HEK293 (cell line): Measurements from ENCODE around the gene WASHC4.

ENCODE experiments used
- CTCF ChIA-PET: fragments of 350-600 bp; formaldehyde crosslinking; extraction: SDS; loops from one replicate; lab custom pipeline; 2021; ENCODE audit warnings: antibody characterized with exemption; lab: Yijun Ruan, JAX
- POLR2A ChIA-PET: fragments of 300-600 bp; formaldehyde crosslinking; extraction: SDS; loops from one replicate; lab custom pipeline; 2020; ENCODE audit warnings: antibody characterized with exemption, inconsistent platforms; lab: Yijun Ruan, JAX
- H3K27ac ChIP-seq: fragments of 200-500 bp; sonication (Bioruptor generic); 2 replicates; pipeline ENCODE4 v1.5.1; 2014; ENCODE audit warnings: low read depth, low read length, control low read depth, inconsistent platforms; ENCODE audit errors: extremely low read depth
- H3K36me3 ChIP-seq, 2 experiments: fragments of 200-500 bp in 1 of 2; sonication (Bioruptor generic) in 1 of 2; 1 replicate in 1 of 2; 2 replicates in 1 of 2; pipeline ENCODE4 v1.5.1; 2014 to 2017; ENCODE audit warnings: inconsistent platforms in 2 of 2, low read length in 2 of 2; ENCODE audit not compliant: control insufficient read depth in 2 of 2, insufficient read depth in 1 of 2
- H3K4me1 ChIP-seq: fragments of 200-500 bp; sonication (Bioruptor generic); 2 replicates; pipeline ENCODE4 v1.5.1; 2014; ENCODE audit warnings: mild to moderate bottlenecking, low read length, inconsistent platforms; ENCODE audit not compliant: control insufficient read depth, insufficient read depth
- H3K4me3 ChIP-seq: 2 replicates; pipeline ENCODE4 v1.5.1; 2011; ENCODE audit warnings: low read depth, mild to moderate bottlenecking, control low read depth, low read length, moderate library complexity
- H3K9me3 ChIP-seq: fragments of 200-500 bp; sonication (Bioruptor generic); 2 replicates; pipeline ENCODE4 v1.5.1; 2014; ENCODE audit warnings: low read depth, low read length, inconsistent platforms; ENCODE audit not compliant: control insufficient read depth, insufficient read depth
- GLI2 ChIP-seq: fragments of 450-650 bp; formaldehyde crosslinking; IDR thresholded peaks from 2 replicates; pipeline ENCODE4; 2017; ENCODE audit warnings: missing biosample characterization, missing genetic modification characterization, low read depth, borderline replicate concordance
- MYNN ChIP-seq: fragments of 450-650 bp; formaldehyde crosslinking; IDR thresholded peaks from 2 replicates; pipeline ENCODE4 v1.5.1; 2016; ENCODE audit warnings: missing biosample characterization, missing genetic modification characterization, borderline replicate concordance
- PBX3 ChIP-seq: sonication (generic); formaldehyde crosslinking; IDR thresholded peaks from 2 replicates; pipeline ENCODE4 v1.8.1; 2022; ENCODE audit warnings: mild to moderate bottlenecking, moderate library complexity, missing genetic modification reagents
- REST ChIP-seq: fragments of 450-650 bp; formaldehyde crosslinking; IDR thresholded peaks from 2 replicates; pipeline ENCODE4 v1.5.1; 2016; ENCODE audit warnings: missing biosample characterization, missing genetic modification characterization
- SCRT2 ChIP-seq: fragments of 450-650 bp; formaldehyde crosslinking; IDR thresholded peaks from 2 replicates; pipeline ENCODE4 v1.5.1; 2016; ENCODE audit warnings: missing biosample characterization, missing genetic modification characterization
- ZBTB10 ChIP-seq: fragments of 450-650 bp; formaldehyde crosslinking; IDR thresholded peaks from 2 replicates; pipeline ENCODE4 v1.5.1; 2016; ENCODE audit warnings: missing biosample characterization, missing genetic modification characterization
- ZIC2 ChIP-seq: fragments of 450-650 bp; formaldehyde crosslinking; IDR thresholded peaks from 2 replicates; pipeline ENCODE4 v1.5.1; 2016; ENCODE audit warnings: missing biosample characterization, missing genetic modification characterization
- ZNF121 ChIP-seq: fragments of 450-650 bp; formaldehyde crosslinking; IDR thresholded peaks from 2 replicates; pipeline ENCODE4 v1.5.1; 2016; ENCODE audit warnings: missing biosample characterization, missing genetic modification characterization
- ZNF211 ChIP-seq: fragments of 450-650 bp; formaldehyde crosslinking; IDR thresholded peaks from 2 replicates; pipeline ENCODE4 v1.5.1; 2016; ENCODE audit warnings: low read depth, missing biosample characterization, missing genetic modification characterization
- ZNF23 ChIP-seq: fragments of 450-650 bp; formaldehyde crosslinking; IDR thresholded peaks from 2 replicates; pipeline ENCODE4 v1.5.1; 2016; ENCODE audit warnings: missing biosample characterization, missing genetic modification characterization, borderline replicate concordance
- ZNF354C ChIP-seq: fragments of 450-650 bp; formaldehyde crosslinking; IDR thresholded peaks from 2 replicates; pipeline ENCODE4 v1.5.1; 2016; ENCODE audit warnings: missing biosample characterization, missing genetic modification characterization, low read depth, borderline replicate concordance
- ZNF404 ChIP-seq: fragments of 450-650 bp; formaldehyde crosslinking; IDR thresholded peaks from 2 replicates; pipeline ENCODE4 v1.5.1; 2017; ENCODE audit warnings: missing biosample characterization, missing genetic modification characterization
- ZNF510 ChIP-seq: fragments of 450-650 bp; formaldehyde crosslinking; IDR thresholded peaks from 2 replicates; pipeline ENCODE4 v1.5.1; 2018; ENCODE audit warnings: mild to moderate bottlenecking, missing genetic modification characterization, missing biosample characterization; ENCODE audit not compliant: insufficient replicate concordance
- ZNF555 ChIP-seq: fragments of 450-650 bp; formaldehyde crosslinking; conservative IDR thresholded peaks from 2 replicates; pipeline ENCODE4 v1.5.1; 2017; ENCODE audit warnings: missing biosample characterization, mild to moderate bottlenecking, missing genetic modification characterization, inconsistent platforms
- ZNF560 ChIP-seq: fragments of 450-650 bp; formaldehyde crosslinking; IDR thresholded peaks from 2 replicates; pipeline ENCODE4 v1.5.1; 2017; ENCODE audit warnings: missing biosample characterization, missing genetic modification characterization, borderline replicate concordance
- ZNF585B ChIP-seq: fragments of 450-650 bp; formaldehyde crosslinking; IDR thresholded peaks from 2 replicates; pipeline ENCODE4 v1.5.1; 2016; ENCODE audit warnings: missing biosample characterization, missing genetic modification characterization
- ZNF610 ChIP-seq: fragments of 450-650 bp; formaldehyde crosslinking; IDR thresholded peaks from 2 replicates; pipeline ENCODE4 v1.5.1; 2016; ENCODE audit warnings: missing biosample characterization, missing genetic modification characterization, borderline replicate concordance
- ZNF654 ChIP-seq: fragments of 450-650 bp; formaldehyde crosslinking; IDR thresholded peaks from 2 replicates; pipeline ENCODE4 v1.5.1; 2016; ENCODE audit warnings: low read depth, missing biosample characterization, missing genetic modification characterization
- ZNF768 ChIP-seq: fragments of 450-650 bp; formaldehyde crosslinking; IDR thresholded peaks from 2 replicates; pipeline ENCODE4 v1.5.1; 2018; ENCODE audit warnings: missing biosample characterization, mild to moderate bottlenecking, missing genetic modification characterization
- ZNF785 ChIP-seq: fragments of 450-650 bp; formaldehyde crosslinking; IDR thresholded peaks from 2 replicates; pipeline ENCODE4 v1.5.1; 2016; ENCODE audit warnings: missing biosample characterization, missing genetic modification characterization
- ZNF830 ChIP-seq: fragments of 450-650 bp; IDR thresholded peaks from 2 replicates; pipeline ENCODE4 v1.5.0; 2018; ENCODE audit warnings: missing biosample characterization, missing genetic modification characterization, low read depth, mild to moderate bottlenecking, moderate library complexity
- ZNF837 ChIP-seq: fragments of 450-650 bp; formaldehyde crosslinking; IDR thresholded peaks from 2 replicates; pipeline ENCODE4 v1.5.1; 2016; ENCODE audit warnings: missing biosample characterization, missing genetic modification characterization

Gene WASHC4

GRCh38 chr12:105202202-105202601, 94.7 kb downstream of the WASHC4 start:
- H3K4me1 ChIP-seq, result no peaks in the 10 kb centered on the region
- H3K4me3 ChIP-seq, result no peak overlapping the region
- POLR2A ChIA-PET, result no interaction called here
- CTCF ChIA-PET, result interaction anchor here (0.6 kb wide), 1 partner anchor 150 kb away, joined by 3 read pairs; no protein-coding TSS in a partner anchor
- no peak overlapping the region for H3K27ac ChIP-seq
- H3K9me3 ChIP-seq, result no peaks in the 10 kb centered on the region
- peaks cover 3 to 82% of the 10 kb centered on the region in 2 experiments; a peak in 2 of 3 replicates for H3K36me3 ChIP-seq
- no peak for TF ChIP-seq ZNF211 (tag by site-specific recombination)
- no peak for TF ChIP-seq PBX3
- TF ChIP-seq ZNF23 (tag by site-specific recombination), result no peak
- no peak for TF ChIP-seq SCRT2
- no peak for TF ChIP-seq ZNF610 (tag by site-specific recombination)
- TF ChIP-seq ZNF404 (tag by site-specific recombination), result no peak
- TF ChIP-seq ZNF560, result no peak
- TF ChIP-seq ZNF585B (tag by site-specific recombination), result no peak
- no peak for TF ChIP-seq ZNF555 (tag by site-specific recombination)
- TF ChIP-seq ZIC2 (tag by site-specific recombination), result no peak
- no peak for TF ChIP-seq ZNF768 (tag by site-specific recombination)
- no peak for TF ChIP-seq ZNF654 (tag by site-specific recombination)
- TF ChIP-seq ZNF830 (tag by site-specific recombination), result no peak
- no peak for TF ChIP-seq ZNF354C (tag by site-specific recombination)
- TF ChIP-seq REST, result no peak
- TF ChIP-seq ZNF785, result no peak
- TF ChIP-seq ZNF121 (tag by site-specific recombination), result no peak
- no peak for TF ChIP-seq GLI2 (tag by site-specific recombination)
- no peak for TF ChIP-seq MYNN (tag by site-specific recombination)
- TF ChIP-seq, all 188 proteins: peak for 0

GRCh38 chr12:105204127-105204526, 96.6 kb downstream of the WASHC4 start:
- CTCF ChIA-PET, result no interaction called here
- peaks cover 3 to 79% of the 10 kb centered on the region in 2 experiments; a peak in 2 of 3 replicates for H3K36me3 ChIP-seq

More at GRCh38 chr12:105204127-105204526, 96.6 kb downstream of the WASHC4 start:
- POLR2A ChIA-PET, result no interaction called here
- Histone ChIP-seq H3K9me3 (no peaks in the 10 kb centered on the region), H3K27ac (no peak overlapping the region), H3K4me3 (no peak overlapping the region), H3K4me1 (no peaks in the 10 kb centered on the region)
- no peak for TF ChIP-seq ZNF837 (tag by site-specific recombination)
- no peak for TF ChIP-seq ZNF510 (tag by site-specific recombination)
- no peak for TF ChIP-seq ZBTB10
